Ramos (cell line): Measurements from ENCODE around the gene REEP5.
"Not testable (repeated sequence)": the region's sequence is repeated elsewhere in the genome, so short reads cannot be mapped to it uniquely, and the experiment has no call there.

Experiments used
- in situ Hi-C: fragments of 300-500 bp; cut with MboI; formaldehyde crosslinking; loops from one replicate; pipeline ENCODE4 v1.14.3; 2022; ENCODE audit warnings: low sequenced_read_pairs; ENCODE audit not compliant: unreplicated experiment

Gene REEP5

GRCh38 chr5:112921833-112922817 is at the start of gene REEP5:
TSS of gene REEP5 (minus strand) at chr5:112922227. CDS start at chr5:112922190, 37 bp downstream.
- in situ Hi-C loops: no loop called here

GRCh38 chr5:112971276-112971675 is 49.2 kb upstream of the REEP5 start:
- in situ Hi-C loops: no loop called here

GRCh38 chr5:112968411-112969106 is 46.5 kb upstream of the REEP5 start:
- in situ Hi-C loops: no loop called here

- in situ Hi-C loops: no loop called here
These were observed 45.6 kb upstream of the REEP5 start for GRCh38 chr5:112967520-112968083.

- in situ Hi-C loops: no loop called here
These were observed 43.8 kb upstream of the REEP5 start for GRCh38 chr5:112965733-112966306.

- in situ Hi-C loops: not testable (repeated sequence)
These were observed 41.3 kb upstream of the REEP5 start for GRCh38 chr5:112963374-112963733.

- in situ Hi-C loops: no loop called here
These were observed 39.0 kb upstream of the REEP5 start for GRCh38 chr5:112960863-112961504.

- in situ Hi-C loops: no loop called here
These were observed 38.3 kb upstream of the REEP5 start for GRCh38 chr5:112960315-112960714.

GRCh38 chr5:112959872-112960271 is 37.8 kb upstream of the REEP5 start:
- in situ Hi-C loops: not testable (repeated sequence)

GRCh38 chr5:112958093-112959088 is 36.4 kb upstream of the REEP5 start:
- in situ Hi-C loops: no loop called here

- in situ Hi-C loops: no loop called here
These were observed 35.2 kb upstream of the REEP5 start for GRCh38 chr5:112957036-112957808.

GRCh38 chr5:112956606-112957005 is 34.6 kb upstream of the REEP5 start:
- in situ Hi-C loops: no loop called here

- in situ Hi-C loops: no loop called here
These were observed 29.2 kb upstream of the REEP5 start for GRCh38 chr5:112951124-112951702.

GRCh38 chr5:112948458-112948857 is 26.4 kb upstream of the REEP5 start:
- in situ Hi-C loops: no loop called here

- in situ Hi-C loops: no loop called here
These were observed 18.6 kb upstream of the REEP5 start for GRCh38 chr5:112940670-112941069.

- in situ Hi-C loops: no loop called here
These were observed 16.3 kb upstream of the REEP5 start for GRCh38 chr5:112938286-112938685.

- in situ Hi-C loops: no loop called here
These were observed 13.6 kb upstream of the REEP5 start for GRCh38 chr5:112935675-112936074.

- in situ Hi-C loops: no loop called here
These were observed 12.3 kb upstream of the REEP5 start for GRCh38 chr5:112934366-112934663.
